DOHH2 (cell line): ENCODE data around the gene COX5B.

Source experiments
- CTCF ChIP-seq: fragments of 200-600 bp; sonication (generic); IDR thresholded peaks from one replicate; pipeline ENCODE4 v1.5.1; 2014; ENCODE audit warnings: antibody characterized with exemption, mild to moderate bottlenecking, low read depth, low read length; ENCODE audit not compliant: poor library complexity, severe bottlenecking
- EZH2phosphoT487 ChIP-seq: fragments of 200-600 bp; sonication (generic); IDR thresholded peaks from 2 replicates; pipeline ENCODE4 v1.6.1; 2017; ENCODE audit warnings: borderline replicate concordance, mild to moderate bottlenecking, antibody characterized with exemption, low read length, moderate library complexity, mixed read lengths

GRCh38 chr2:97675430-97676113, 29.7 kb downstream of the COX5B start:
- TF ChIP-seq CTCF (no peak), EZH2phosphoT487 (no peak)
